ENCODE data around the gene AGTRAP.

AGTRAP gene

GRCh38 chr1:11780380-11781147 is 44.6 kb downstream of the AGTRAP start:
- in situ Hi-C loops (cut with MboI; ENCODE audit: low sequenced_read_pairs), result no loop called here

- in situ Hi-C loops (cut with MboI; ENCODE audit: low sequenced_read_pairs), result no loop called here
Observed at GRCh38 chr1:11781297-11781696, 45.4 kb downstream of the AGTRAP start.

DNA sequence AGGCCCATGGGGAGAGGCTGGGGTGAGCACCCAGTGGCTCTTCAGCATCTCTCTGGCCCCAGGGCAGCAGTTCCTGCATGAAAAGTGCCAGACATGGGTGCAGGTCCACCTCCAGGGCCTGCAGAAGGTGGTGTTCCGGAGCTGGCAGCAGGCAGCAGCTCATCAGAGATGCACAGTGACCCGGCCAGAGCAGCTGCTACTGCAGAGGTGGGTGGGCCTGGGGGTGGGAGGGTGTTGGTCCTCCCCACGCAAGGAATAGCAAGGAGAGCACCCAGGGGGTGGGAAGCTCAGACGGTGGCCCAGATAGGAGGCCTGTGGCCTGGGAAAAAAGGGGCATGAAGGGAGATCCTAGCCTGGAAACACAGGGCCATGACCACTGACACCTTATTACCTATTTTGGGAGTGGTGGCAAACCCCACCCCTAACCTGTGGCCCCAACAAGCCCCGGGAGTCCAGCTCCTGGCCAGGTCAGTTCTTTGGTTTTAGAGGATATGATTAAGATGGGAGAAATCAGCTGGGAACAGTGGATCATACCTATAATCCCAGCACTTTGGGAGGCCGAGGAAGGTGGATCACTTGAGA is 46.3 kb downstream of the AGTRAP start:
- in situ Hi-C loops (cut with MboI; ENCODE audit: low sequenced_read_pairs), result no loop called here

- in situ Hi-C loops (cut with MboI; ENCODE audit: low sequenced_read_pairs), result no loop called here
Observed at GRCh38 chr1:11783556-11783955, 47.6 kb downstream of the AGTRAP start.

DNA sequence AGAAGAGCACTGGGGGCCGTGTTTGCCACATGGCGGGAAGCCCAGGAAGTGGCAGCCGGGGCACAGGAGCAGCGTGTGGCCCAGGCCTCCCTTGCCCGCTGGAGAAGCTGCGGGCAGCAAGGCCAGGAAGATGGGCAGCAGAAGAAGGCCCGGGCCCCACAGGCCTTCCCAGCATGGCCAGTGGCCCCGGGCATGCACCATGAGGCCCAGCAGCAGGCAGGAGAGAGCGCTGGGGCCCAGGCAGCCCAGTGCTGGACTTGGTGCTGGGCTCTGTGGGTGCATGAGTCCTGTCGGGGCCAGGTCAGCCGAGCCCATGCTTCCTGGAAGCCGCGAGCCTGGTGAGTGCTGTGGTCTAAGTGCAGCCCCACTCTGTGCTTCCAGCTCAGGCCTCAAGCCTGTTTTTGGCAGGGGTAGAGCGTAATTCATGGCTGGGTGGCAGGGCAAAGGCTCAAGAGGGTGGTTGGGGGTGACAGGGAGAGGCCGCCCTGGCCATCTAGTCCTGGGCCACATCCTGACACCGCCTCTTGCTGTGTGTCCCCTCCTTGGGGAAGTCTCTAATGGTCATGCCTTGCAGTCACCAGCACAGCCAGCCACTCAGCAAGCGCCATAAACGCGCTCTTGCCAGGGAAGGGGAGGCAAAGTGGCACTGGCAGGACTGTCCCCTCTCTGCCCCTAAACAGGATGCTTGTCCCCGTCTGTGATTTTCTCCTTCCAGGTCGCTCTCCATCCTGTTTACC is 48.5 kb downstream of the AGTRAP start:
- in situ Hi-C loops (cut with MboI; ENCODE audit: low sequenced_read_pairs), result no loop called here

DNA sequence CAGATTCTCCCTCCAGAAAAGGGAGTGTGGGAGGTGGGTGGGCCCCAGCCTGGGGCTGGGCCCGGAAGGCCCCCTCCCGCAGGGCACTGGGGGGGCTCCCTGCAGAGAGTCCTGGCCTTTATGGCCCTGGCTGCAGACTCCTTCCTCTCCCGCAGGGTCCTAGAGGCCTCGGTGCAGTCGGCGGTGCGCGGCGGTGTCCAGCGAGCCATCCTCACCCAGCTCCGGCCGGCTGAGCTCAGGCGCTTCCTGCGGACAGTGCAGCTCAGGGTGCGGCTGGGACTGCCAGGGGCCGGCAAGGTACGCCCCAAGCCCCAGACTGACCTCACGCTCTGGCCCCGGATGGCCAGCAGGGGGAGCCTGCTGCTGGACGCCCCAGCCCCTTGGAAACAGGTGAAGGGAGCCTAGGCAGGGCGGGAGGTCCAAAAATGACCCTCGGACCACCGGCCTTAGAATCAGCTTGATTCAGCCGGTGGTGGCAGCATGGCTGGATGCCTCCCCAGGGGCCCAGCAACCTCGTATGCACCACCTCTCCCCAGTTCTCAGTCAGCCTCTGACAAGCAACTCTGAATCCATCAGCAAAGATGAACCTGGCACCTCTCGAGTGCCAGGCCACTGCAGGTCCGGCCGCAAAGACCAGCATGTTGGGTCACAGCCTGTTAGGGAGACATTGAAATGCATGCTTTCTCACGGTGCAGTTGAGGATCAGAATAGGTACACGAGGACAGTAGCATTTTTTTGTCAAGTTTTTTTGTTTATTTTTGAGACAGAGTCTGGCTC is 49.2 kb downstream of the AGTRAP start:
- in situ Hi-C loops (cut with MboI; ENCODE audit: low sequenced_read_pairs), result no loop called here

- in situ Hi-C loops (cut with MboI; ENCODE audit: low sequenced_read_pairs), result no loop called here
Observed at GRCh38 chr1:11786168-11786567, 50.2 kb downstream of the AGTRAP start.

GRCh38 chr1:11787251-11787803 is 51.4 kb downstream of the AGTRAP start:
- in situ Hi-C loops (cut with MboI; ENCODE audit: low sequenced_read_pairs), result no loop called here

DNA sequence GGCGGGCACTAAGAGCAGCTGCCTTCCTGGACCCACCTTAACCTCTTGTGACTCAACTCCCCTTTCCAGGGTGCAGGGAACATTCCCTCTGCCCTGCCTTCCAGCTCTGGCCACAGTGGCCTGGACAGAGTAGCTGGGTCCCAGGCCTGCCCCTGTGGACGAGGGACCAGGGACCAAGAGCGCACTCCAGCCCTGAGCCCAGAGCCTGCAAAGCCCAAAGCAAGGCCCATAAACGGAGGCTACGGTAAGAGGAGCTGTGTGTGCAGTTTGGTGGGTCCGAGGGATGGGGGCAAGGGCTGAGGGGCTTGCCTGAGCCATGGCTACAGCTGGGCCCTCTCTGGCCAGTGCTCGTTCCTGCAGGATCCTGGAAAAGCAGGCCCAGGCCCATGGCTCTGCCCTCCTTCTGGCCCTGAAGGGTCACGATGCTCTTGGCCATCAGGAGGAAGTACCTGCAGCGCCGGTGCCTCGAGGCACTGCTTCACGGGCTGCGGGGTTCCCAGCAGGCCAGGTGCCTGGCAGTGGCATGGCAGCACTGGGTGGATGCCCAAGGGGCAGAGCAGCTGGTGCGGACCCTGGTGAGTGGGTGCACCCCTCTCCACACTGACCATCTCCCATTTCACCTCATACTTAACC is 52.0 kb downstream of the AGTRAP start:
- in situ Hi-C loops (cut with MboI; ENCODE audit: low sequenced_read_pairs), result no loop called here

GRCh38 chr1:11788549-11789053 is 52.7 kb downstream of the AGTRAP start:
- in situ Hi-C loops (cut with MboI; ENCODE audit: low sequenced_read_pairs), result no loop called here

DNA sequence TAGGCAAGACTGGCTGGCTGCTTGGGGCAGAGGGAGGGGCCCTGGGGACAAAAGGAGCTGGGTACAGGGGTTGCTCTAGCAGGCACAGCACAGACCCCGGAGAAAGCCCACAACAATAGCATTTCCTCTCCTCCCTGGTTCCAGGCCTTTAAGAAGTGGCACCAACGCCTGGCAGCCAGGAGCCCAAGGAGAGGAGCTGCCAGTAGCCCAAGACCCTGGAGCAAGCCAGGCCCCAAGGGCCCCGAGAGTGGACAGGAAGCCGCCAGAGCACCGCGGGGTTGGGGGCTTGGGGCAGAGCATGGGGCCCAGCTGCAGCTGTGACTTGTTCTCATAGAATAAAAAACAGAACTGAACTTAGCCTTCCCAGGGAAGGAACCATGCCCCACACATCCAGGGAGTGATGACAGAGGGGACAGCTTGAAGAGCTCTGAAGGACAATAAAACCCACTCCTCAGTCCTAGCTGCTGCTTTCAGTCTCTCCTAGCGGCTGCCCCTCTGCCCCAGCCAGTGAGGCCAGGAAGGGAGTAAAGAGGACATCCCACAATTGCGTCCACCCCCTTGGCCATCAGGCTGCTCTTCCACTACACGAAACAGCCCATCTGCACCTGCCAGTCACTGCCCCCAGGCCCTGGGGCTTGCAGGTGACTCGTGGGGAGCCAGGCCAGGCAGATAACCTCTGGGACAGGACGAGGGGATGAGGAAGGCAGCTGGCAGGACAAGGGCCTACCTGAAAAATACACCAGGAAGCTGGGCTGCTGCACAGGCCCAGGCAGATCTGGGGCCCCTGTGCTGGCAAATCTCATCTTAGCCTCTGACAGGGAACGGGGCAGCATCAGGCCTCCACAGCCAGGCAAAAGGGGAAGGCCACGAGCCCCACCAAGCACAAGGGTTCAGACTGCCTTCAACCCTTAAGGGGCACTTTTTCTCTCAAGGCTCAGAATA is 53.5 kb downstream of the AGTRAP start:
- in situ Hi-C loops (cut with MboI; ENCODE audit: low sequenced_read_pairs), result no loop called here

DNA sequence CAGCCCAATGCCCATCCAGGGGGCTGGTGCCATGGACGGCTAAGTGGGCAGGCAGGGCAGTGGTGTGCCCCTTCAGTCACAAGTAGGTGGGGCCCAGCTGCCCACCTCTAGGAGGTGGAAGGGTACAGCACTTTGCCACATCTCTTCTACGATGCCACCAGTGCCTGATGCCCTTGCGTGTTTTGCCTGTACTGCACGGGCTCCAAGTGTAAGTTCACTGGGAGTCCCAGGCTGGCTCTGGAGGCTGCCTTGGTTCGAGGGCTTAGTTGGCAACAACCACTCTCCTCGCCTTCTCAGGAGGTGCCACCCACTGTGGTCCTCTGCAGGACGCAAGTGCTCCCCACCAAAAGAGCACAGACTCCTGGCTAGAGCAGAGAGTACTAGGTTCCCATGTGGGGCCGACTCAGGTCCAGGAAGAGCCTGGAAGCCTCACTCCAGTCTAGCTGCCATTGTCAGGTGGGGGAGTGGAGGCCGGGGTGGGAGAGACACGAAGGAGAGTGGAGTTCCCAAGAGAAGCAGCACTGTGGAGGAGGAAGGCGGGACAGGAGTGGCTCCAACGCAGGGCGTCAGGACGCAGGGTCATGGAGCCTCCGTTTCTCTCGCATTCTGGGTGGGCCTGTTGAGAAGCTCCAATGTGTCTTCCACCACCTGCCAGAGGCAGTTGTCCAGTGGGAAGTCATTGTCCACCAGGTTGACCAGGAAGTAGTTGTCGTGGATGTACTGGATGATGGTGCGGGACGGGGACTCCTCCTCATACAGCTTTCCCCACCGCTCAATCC is 54.4 kb downstream of the AGTRAP start:
- in situ Hi-C loops (cut with MboI; ENCODE audit: low sequenced_read_pairs), result no loop called here

DNA sequence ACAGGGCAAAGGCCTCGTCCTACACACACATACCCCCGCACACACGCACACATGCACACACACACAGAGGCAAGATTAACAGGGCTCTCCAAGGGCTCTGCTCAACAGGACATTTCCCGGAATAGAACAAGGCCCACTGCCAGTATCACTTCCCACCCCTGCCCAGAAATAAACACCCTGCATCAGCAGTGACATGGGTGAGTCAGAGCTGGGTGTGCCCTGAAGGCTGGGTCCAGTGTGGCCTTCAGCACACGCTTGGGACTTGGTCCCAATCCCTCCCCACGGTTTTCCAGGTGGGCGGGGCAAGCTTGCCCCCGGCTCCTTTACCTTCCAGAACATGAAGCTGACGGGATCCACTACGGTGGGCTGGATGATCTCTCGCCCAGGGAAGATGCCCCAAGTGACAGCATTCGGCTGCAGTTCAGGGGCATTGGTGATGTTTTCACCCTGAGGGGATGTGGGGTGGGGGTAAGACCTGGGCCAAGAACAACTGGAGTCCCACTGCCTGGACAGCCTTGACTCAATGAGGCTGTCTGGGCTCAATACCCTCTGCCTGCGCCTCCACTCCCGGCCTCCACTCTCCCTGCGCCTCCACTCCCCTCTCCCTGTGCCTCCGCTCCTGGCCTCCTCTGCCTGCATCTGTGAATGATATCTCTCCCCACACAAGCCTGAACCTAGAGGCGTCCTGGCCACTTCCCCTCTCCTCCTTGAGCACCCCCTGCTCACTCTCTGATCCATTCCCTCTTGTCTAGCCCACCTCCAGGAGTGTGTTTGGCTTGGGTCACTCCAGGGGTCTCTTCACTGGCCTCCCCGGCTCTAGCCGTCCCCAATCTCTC is 55.2 kb downstream of the AGTRAP start:
- in situ Hi-C loops (cut with MboI; ENCODE audit: low sequenced_read_pairs), result no loop called here

GRCh38 chr1:11792106-11792505 is 56.2 kb downstream of the AGTRAP start:
- in situ Hi-C loops (cut with MboI; ENCODE audit: low sequenced_read_pairs), result no loop called here

GRCh38 chr1:11793819-11794218 is 57.9 kb downstream of the AGTRAP start:
- in situ Hi-C loops (cut with MboI; ENCODE audit: low sequenced_read_pairs), result no loop called here

DNA sequence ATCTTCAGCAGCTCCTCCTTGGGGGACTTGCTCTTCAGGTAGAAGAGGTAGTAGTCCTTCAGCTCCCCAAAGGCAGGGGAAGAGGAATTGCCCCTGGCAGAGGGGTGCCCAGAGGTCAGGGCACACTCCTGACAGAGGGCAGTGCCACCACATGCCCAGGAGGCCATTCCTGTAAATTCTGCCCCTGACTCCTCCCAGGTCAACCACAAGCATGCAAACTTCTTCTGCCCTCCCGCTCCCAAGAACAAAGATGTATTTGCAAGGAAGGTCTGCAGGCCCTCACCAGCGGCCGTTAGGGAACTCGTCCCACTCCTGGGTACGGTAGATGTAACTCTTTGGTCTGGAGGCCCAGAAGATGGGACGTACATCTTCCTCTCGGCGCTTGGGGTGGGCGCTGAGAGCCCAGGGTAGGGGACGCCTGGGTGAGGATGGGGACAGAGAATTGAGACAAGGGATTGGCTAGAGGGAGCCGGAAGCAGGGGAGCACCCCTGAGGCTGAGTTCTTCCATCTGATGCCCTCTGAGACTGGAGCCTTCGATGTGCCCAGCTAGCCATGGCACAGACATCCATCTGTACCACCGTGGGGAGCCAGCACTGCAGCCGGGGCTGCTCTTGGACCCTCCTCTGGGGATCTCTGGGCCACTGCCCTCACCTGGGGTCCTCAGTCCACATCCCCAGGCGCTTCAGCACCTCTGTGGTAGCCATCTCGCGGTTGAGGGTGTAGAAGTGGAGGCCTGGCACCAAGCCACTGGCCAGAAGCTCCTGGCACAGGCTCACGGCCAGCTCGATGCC is 58.7 kb downstream of the AGTRAP start:
- in situ Hi-C loops (cut with MboI; ENCODE audit: low sequenced_read_pairs), result no loop called here

All from hTERT RPE-1 (cell line).